AG08395 (cell line): Measurements from ENCODE around the gene TMEM63A.
A peak's percentile ranks its signal among the peaks of the same experiment; 100 is the strongest.
"Not testable (repeated sequence)": the region's sequence is repeated elsewhere in the genome, so short reads cannot be mapped to it uniquely, and the experiment has no call there.

Source experiments
- DNase-seq: peaks from one replicate; pipeline ENCODE4 v3.0.0; 2012; ENCODE audit warnings: mixed read lengths, low spot score

The TMEM63A gene

GRCh38 chr1:225845097-225845496, 37.1 kb downstream of the TMEM63A start:
- DNase-seq: no peak

- DNase-seq: no peak
Observed at GRCh38 chr1:225844236-225845061, 37.7 kb downstream of the TMEM63A start.

DNA sequence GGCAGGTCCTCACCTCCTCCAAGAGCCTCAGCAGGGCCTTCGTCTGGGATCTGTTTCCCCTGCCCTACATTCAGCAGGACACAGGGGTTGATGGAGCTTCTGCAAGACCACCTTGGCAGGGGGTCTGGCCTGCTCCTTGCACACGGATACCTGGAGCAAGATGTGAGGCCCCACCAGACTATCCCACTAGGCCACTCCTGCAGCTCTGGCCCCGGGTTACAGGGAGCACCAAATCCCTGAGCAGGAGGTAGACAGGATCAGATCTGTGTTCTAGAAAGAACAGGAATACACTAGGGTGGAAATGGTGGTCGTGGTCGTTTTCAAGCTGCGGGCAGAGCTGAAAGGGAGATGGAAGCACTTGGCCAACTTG, 38.8 kb downstream of the TMEM63A start:
- no peak for DNase-seq

GRCh38 chr1:225842788-225843425, 39.3 kb downstream of the TMEM63A start:
- no peak for DNase-seq

GRCh38 chr1:225842074-225842473, 40.1 kb downstream of the TMEM63A start:
- no peak for DNase-seq

- no peak for DNase-seq
Observed at GRCh38 chr1:225840713-225841112, 41.5 kb downstream of the TMEM63A start.

DNA sequence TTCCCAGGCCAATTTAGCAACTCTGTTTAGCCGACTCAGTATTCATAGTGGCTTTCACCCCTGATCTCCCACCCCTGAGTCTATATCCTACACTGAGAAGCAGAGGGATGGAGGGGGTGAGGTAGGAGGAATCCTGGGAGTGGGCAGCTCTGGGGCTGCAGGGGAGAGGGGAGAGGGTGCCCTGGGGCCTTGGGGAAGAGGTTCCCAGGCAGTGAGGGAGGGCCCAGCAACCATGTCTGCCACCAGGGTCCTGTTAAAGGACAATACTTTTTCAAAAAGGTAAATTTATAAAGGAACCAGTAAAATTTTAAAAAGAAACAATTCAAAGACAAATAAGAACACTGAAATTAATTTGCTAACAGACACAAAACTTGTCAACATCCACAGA, 42.0 kb downstream of the TMEM63A start:
- no peak for DNase-seq

- no peak for DNase-seq
Observed at GRCh38 chr1:225838793-225839192, 43.4 kb downstream of the TMEM63A start.

DNA sequence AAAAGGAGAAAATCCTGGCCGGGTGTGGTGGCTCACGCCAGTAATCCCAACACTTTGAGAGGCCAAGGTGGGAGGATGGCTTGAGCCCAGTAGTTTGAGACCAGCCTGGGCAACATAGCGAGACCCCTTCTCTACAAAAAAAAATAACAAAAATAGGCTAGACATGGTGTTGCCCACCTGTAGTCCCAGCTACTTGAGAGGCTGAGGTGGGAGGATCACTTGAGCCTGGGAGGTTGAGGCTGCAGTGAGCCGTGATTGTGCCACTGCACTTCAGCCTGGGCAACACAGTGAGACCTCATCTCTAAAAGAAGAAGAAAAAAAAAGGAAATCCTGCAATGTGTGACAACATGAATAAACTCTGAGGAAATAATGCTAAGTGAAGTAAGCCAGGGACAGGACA, 45.9 kb downstream of the TMEM63A start:
- not testable (repeated sequence) for DNase-seq

DNA sequence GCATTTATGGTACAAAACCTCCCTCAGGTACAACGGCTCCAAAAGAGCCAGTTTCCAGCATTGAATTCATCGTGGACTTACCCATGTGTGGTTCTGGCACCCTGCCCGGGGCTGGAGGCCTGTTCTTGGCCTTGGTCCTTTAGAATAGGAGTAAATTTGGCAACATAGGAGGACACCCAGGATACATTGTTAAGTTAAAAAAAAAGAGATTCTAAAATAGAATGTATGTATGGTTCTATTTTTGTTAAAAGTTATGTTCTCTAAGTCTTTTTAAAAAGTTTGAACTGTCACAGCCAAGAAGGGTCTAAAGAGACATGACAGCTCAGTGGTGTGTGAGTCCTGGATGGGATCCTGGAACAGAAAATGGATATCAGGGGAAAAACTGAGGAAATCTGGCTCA, 46.3 kb downstream of the TMEM63A start:
- DNase-seq: peak; percentile 26

DNA sequence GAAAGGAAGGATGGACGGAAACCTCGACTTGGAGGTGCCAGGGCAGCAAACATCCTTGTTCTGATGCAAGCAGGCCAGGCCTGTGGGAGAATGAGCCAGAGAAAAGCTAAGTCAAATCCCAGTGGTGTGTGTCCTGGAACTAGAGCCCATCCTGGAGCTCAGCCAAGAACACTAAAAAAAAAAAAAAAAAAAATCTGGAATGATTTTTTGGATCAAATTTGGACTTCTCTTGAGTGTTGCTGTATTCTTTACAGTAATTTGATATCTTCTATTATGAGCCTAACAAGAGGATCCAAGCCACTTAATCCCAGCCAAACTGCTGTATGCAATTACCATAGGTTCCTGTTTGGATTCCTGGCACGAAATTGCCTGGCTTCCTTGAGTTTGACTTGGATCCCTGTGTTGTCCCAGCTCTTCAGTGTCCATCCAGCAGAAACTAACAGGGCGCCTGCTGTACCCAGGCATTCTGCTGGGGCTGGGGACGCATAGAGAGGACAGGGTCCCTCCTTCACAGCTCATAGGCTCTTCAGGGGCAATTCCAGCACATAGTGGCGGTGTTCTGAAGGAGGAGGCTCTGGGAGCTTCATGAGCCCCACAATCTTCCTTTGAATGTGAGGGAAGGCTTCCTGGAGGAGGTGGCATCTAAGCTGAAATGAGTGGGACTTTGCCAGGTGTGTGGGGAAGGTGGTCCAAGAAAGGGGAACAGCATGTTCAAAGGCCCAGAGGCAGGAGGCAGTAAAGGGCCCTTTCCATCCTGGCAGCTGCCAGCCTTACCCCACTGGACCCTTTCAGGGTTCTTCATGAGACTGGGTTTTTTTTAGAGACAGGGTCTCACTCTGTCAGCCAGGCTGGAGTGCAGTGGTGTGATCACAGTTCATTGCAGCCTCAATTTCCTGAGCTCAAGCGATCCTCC, 47.5 kb downstream of the TMEM63A start:
- peak; percentile 89 for DNase-seq

GRCh38 chr1:225830841-225831240, 51.3 kb downstream of the TMEM63A start:
- no peak for DNase-seq

- no peak for DNase-seq
Observed at GRCh38 chr1:225828706-225829345, 53.4 kb downstream of the TMEM63A start.

DNA sequence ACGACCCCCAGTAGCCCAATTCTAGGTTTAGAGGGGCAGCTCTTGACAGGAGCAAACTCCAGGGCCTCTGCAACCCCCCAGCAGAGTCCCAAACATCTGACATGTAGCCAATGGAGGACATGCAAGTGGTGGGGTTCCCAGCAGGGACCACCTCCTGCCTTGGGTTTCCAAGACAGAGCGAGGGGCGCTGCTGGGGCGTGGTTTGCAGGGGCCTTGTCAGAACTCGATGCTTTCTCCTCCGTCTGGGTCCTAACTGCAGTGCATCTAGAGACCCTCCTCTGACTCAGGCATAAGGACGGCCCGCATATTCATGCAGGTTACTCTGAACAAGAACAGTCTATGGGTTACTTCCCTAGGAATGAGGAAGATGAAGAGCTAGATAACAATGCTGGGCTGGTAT, 55.1 kb downstream of the TMEM63A start:
- DNase-seq: no peak

GRCh38 chr1:225825607-225826007, 56.6 kb downstream of the TMEM63A start:
- no peak for DNase-seq

DNA sequence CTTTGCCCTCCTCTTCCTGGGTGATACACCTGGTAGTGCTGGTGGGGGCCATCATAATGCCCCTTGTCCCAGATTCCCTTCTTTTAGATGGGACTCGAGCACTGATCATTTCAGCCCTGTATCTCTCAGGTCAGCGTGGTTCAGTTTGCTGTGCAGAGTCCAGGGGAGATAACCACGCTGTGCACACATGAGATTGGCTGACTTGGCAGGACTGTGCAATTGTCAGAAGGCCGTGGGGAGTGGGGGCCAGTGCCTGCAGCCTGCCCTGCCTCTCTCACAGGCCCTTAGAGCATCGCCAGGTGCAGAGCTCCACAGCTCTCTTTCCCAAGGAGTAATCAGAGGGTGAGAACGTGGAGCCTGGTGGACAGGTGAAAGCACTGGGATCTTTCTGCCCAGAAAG, 57.1 kb downstream of the TMEM63A start:
- no peak for DNase-seq

DNA sequence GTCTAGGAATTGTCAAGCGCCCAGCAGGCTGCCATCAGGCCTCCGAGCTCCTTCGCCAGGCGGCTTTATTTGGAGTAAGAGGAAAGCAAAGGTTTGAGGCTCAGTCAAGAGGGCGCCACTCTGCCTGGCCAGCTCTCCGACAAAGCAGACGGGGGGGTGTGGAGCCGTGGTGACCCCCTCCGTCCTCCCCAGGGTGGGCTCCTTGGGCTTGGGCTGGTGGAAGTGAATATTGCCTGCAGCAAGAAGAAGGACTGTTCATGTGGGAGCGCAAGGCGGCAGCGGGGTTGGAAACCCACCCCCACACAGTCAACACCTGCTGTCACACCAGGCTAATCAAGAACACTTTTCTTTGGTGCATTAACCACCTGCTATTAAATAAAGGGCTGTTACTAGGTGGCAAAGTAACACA, 57.6 kb downstream of the TMEM63A start:
- no peak for DNase-seq

DNA sequence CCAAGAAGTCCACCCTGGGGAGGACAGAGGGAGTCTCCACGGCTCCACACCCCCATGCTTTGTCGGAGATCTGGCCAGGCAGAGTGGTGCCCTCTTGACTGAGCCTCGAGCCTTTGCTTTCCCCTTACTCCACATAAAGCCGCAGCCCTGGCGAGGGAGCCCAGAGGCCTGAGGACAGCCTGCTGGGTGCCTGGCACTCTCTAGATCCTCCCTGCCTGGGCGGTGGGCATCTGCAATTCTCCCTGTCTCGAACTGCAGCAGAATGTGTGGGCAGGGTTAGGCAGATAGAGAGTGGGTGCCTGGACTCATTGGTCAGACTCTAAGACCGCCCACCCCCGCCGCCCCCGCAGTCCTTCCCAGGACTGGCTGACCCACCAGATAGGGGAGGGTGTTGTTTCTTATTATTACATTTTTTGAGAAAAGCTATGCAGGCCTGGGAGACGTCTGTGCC, 58.3 kb downstream of the TMEM63A start:
- DNase-seq: no peak

DNA sequence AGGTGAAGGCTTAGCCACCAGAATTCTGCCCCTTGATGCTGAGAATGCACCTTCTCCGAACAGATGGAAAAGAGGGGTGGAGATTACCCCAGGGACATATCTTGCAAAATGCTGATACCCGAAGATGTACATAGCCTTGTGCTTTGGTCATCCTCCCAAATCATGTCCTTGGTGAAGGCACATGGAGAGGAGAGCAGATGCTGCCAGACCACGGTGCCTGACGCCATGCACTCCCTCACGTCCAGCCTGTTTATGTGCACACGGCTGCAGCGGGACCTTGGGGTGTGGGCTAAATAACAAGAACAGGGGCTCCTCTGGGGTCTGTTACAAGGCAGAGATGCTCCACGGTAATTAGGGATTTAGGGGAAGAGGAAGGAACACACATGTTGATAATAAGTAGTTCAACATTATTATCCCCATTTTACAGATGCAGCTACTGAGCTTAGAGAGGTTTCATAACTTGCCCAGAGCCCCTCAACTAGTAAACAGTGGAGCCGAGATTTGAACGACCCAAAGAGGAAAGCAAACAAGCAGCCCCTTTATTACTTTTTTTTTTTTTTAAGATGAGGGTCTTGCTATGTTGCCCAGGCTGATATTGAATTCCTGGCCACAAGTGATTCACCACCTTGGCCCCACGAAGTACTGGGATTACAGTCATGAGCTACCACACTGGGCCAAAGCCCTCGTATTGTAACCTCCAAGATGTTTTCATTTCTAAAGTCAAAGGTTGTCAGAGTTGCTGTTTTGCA, 59.4 kb downstream of the TMEM63A start:
- DNase-seq: no peak

DNA sequence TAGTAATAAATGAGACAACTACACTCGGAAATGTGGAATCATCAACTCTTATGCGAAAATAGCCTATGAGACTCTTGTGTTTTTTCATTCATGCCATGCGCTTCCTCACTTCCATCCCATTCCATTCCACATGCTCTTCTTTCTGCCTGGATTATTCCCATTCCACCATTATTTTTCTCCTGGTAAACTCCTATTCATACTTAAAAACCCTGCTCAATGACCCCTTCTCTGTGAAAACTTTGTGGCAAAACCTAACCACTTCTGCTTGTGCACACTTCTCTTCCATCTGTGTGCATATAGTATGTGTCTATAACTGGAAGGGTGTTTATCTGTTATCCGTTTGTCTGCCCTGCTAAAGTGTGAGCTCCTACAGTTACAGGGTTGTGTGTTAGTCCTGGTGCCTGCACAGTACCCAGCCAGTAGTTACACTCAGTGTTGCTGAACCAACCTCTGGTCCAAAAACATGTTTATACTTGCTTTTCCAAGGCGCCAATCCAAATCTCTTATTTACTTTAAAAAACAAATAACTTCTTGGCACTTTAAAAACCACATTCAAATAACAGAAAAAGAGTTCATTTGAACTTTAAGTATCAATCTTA, 61.6 kb downstream of the TMEM63A start:
- DNase-seq: no peak
